ENCODE measurements around the gene SEC11A. TPM values are rescaled to one million over a fixed set of nuclear protein-coding genes. Genes with fewer than 3 reads are reported as not detected.

Gene SEC11A
- polyA plus RNA-seq, 1 donor from 2014 or later: 158 TPM

DNA sequence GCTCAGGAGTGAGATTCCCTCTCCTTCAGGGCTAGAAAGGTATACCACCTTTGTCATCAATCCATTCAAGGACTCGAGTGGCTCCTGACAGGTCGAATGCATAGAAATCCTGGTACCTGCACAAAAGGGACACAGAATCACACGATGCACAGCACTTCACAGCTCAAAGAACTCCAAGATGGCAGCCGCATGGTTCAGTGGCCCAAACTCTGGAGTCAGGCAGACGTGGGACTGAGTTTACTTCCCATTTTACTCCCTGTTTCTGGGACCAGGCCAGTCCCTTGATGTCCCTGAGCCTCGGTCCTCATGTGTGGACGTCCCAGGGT, 62.4 kb downstream of the SEC11A start:
- Histone ChIP-seq H3K4me3 (ENCODE audit: low read length) (peak overlapping the region; percentile 70), H2AFZ (ENCODE audit: low read depth, low read length) (peak overlapping the region; percentile 81), H4K20me1 (ENCODE audit: insufficient read depth) (no peaks in the 10 kb centered on the region), H3K4me2 (ENCODE audit: low read length) (peak overlapping the region; percentile 92), H3K27me3 (ENCODE audit: insufficient read depth, low read depth, low read length) (no peaks in the 10 kb centered on the region), H3K27ac (ENCODE audit: low read length) (peak overlapping the region; percentile 89), H3K9me3 (ENCODE audit: low read length) (no peaks in the 10 kb centered on the region), H3K79me2 (replicated peaks; ENCODE audit: insufficient read depth, low read length) (peaks cover 11% of the 10 kb centered on the region), H3K36me3 (ENCODE audit: insufficient read depth, low read length) (no peaks in the 10 kb centered on the region), H3K9me2 (ENCODE audit: insufficient read depth, low read length) (no peaks in the 10 kb centered on the region), H3K9ac (ENCODE audit: low read length) (peak overlapping the region; percentile 80), H3F3A (ENCODE audit: insufficient read depth, low read length, poor library complexity, severe bottlenecking) (no peaks in the 10 kb centered on the region)
- TF ChIP-seq, protein P1, sequence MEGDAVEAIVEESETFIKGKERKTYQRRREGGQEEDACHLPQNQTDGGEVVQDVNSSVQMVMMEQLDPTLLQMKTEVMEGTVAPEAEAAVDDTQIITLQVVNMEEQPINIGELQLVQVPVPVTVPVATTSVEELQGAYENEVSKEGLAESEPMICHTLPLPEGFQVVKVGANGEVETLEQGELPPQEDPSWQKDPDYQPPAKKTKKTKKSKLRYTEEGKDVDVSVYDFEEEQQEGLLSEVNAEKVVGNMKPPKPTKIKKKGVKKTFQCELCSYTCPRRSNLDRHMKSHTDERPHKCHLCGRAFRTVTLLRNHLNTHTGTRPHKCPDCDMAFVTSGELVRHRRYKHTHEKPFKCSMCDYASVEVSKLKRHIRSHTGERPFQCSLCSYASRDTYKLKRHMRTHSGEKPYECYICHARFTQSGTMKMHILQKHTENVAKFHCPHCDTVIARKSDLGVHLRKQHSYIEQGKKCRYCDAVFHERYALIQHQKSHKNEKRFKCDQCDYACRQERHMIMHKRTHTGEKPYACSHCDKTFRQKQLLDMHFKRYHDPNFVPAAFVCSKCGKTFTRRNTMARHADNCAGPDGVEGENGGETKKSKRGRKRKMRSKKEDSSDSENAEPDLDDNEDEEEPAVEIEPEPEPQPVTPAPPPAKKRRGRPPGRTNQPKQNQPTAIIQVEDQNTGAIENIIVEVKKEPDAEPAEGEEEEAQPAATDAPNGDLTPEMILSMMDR (IDR thresholded peaks at IDR 0.05; ENCODE audit: poor library complexity, severe bottlenecking): no peak
- TF ChIP-seq RAD21 (conservative IDR thresholded peaks at IDR 0.05): no peak

DNA sequence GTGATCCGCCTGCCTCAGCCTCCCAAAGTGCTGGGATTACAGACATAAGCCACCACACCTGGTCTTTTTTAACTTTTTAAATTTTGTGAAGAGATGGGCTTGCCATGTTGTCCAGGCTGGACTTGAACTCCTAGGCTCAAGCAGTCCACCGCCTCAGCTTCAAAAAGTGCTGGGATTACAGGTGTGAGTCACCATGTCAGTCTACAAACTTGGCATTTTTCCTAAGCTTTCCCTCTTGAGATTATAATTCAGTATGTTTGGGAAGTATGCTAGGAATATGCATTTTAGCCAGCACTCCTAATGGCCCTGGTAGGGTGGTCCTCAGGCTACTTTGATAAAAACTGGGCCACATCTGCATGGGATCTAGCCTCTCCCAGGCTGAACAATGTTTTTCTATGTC, 66.2 kb downstream of the SEC11A start:
- TF ChIP-seq MXI1 (conservative IDR thresholded peaks at IDR 0.05; ENCODE audit: poor library complexity, severe bottlenecking) (no peak), TAF1 (IDR thresholded peaks at IDR 0.05; ENCODE audit: low read depth) (no peak), POLR2AphosphoS5 (IDR thresholded peaks at IDR 0.05) (no peak), SMC3 (conservative IDR thresholded peaks at IDR 0.05; ENCODE audit: poor library complexity) (no peak), RAD21 (conservative IDR thresholded peaks at IDR 0.05) (no peak), EP300 (conservative IDR thresholded peaks at IDR 0.05; ENCODE audit: poor library complexity, severe bottlenecking) (no peak), EZH2 (IDR thresholded peaks at IDR 0.05; ENCODE audit: borderline replicate concordance, insufficient read depth, low read length, poor library complexity, severe bottlenecking) (no peak)
- TF ChIP-seq, protein P2, sequence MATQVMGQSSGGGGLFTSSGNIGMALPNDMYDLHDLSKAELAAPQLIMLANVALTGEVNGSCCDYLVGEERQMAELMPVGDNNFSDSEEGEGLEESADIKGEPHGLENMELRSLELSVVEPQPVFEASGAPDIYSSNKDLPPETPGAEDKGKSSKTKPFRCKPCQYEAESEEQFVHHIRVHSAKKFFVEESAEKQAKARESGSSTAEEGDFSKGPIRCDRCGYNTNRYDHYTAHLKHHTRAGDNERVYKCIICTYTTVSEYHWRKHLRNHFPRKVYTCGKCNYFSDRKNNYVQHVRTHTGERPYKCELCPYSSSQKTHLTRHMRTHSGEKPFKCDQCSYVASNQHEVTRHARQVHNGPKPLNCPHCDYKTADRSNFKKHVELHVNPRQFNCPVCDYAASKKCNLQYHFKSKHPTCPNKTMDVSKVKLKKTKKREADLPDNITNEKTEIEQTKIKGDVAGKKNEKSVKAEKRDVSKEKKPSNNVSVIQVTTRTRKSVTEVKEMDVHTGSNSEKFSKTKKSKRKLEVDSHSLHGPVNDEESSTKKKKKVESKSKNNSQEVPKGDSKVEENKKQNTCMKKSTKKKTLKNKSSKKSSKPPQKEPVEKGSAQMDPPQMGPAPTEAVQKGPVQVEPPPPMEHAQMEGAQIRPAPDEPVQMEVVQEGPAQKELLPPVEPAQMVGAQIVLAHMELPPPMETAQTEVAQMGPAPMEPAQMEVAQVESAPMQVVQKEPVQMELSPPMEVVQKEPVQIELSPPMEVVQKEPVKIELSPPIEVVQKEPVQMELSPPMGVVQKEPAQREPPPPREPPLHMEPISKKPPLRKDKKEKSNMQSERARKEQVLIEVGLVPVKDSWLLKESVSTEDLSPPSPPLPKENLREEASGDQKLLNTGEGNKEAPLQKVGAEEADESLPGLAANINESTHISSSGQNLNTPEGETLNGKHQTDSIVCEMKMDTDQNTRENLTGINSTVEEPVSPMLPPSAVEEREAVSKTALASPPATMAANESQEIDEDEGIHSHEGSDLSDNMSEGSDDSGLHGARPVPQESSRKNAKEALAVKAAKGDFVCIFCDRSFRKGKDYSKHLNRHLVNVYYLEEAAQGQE (IDR thresholded peaks at IDR 0.05; ENCODE audit: borderline replicate concordance): no peak
- TF ChIP-seq, protein P1 (IDR thresholded peaks at IDR 0.05; ENCODE audit: poor library complexity, severe bottlenecking): no peak
- Histone ChIP-seq H3K27ac (ENCODE audit: low read length) (no peak overlapping the region), H3K4me2 (ENCODE audit: low read length) (no peak overlapping the region), H3K9me3 (ENCODE audit: low read length) (no peaks in the 10 kb centered on the region), H4K20me1 (ENCODE audit: insufficient read depth) (no peaks in the 10 kb centered on the region), H3K4me3 (ENCODE audit: low read length) (no peak overlapping the region), H2AFZ (ENCODE audit: low read depth, low read length) (no peak overlapping the region), H3K27me3 (ENCODE audit: insufficient read depth, low read depth, low read length) (no peaks in the 10 kb centered on the region), H3K79me2 (replicated peaks; ENCODE audit: insufficient read depth, low read length) (peaks cover 11% of the 10 kb centered on the region), H3K9ac (ENCODE audit: low read length) (no peak overlapping the region), H3F3A (ENCODE audit: insufficient read depth, low read length, poor library complexity, severe bottlenecking) (no peaks in the 10 kb centered on the region), H3K36me3 (ENCODE audit: insufficient read depth, low read length) (no peaks in the 10 kb centered on the region), H3K9me2 (ENCODE audit: insufficient read depth, low read length) (no peaks in the 10 kb centered on the region)
